GM23338 (cell line): Measurements from ENCODE around the gene SLC39A11. TPM values are rescaled to one million over a fixed set of nuclear protein-coding genes. Genes with fewer than 3 reads are reported as not detected.

Experiments
- ATAC-seq: fragments of 200-7000 bp; cut with Tn5 transposase; 3 replicates; pipeline ENCODE4 v1.9.1; 2020
- DNase-seq: peaks from one replicate; pipeline ENCODE4 v3.0.0-alpha.2; 2015; ENCODE audit warnings: low spot score
- H2AFZ ChIP-seq: fragments of 200-600 bp; sonication (generic); 2 replicates; pipeline ENCODE4 v1.8.0; 2016; ENCODE audit warnings: antibody characterized with exemption, mild to moderate bottlenecking, moderate library complexity
- H3F3A ChIP-seq: fragments of 200-600 bp; sonication (generic); replicated peaks from 2 replicates; pipeline ENCODE4 v1.8.0; 2017; ENCODE audit warnings: antibody characterized with exemption, mixed run types, low read depth
- H3K27ac ChIP-seq: fragments of 200-600 bp; sonication (generic); 2 replicates; pipeline ENCODE4 v1.6.1; 2016; ENCODE audit warnings: low read depth
- H3K27me3 ChIP-seq: fragments of 200-600 bp; sonication (generic); 2 replicates; pipeline ENCODE4 v1.8.0; 2016; ENCODE audit warnings: mild to moderate bottlenecking, mixed run types, moderate library complexity; ENCODE audit not compliant: insufficient read depth
- H3K36me3 ChIP-seq: fragments of 200-600 bp; sonication (generic); 2 replicates; pipeline ENCODE4 v1.8.0; 2016; ENCODE audit warnings: mild to moderate bottlenecking; ENCODE audit not compliant: insufficient read depth
- H3K4me1 ChIP-seq: fragments of 200-600 bp; sonication (generic); 2 replicates; pipeline ENCODE4 v1.8.0; 2016; ENCODE audit warnings: mild to moderate bottlenecking, moderate library complexity; ENCODE audit not compliant: insufficient read depth
- H3K4me2 ChIP-seq: fragments of 200-600 bp; sonication (generic); 2 replicates; pipeline ENCODE4 v1.7.1; 2017; ENCODE audit warnings: mixed run types
- H3K4me3 ChIP-seq: fragments of 200-600 bp; sonication (generic); 2 replicates; pipeline ENCODE4 v1.6.1; 2016; ENCODE audit warnings: mixed run types
- H3K79me2 ChIP-seq: fragments of 200-600 bp; sonication (generic); replicated peaks from 2 replicates; pipeline ENCODE4 v1.8.0; 2017; ENCODE audit warnings: mild to moderate bottlenecking; ENCODE audit not compliant: insufficient read depth
- H3K9me2 ChIP-seq: fragments of 200-600 bp; sonication (generic); 2 replicates; pipeline ENCODE4 v1.8.0; 2017; ENCODE audit not compliant: insufficient read depth
- H4K20me1 ChIP-seq: fragments of 200-600 bp; sonication (generic); replicated peaks from 2 replicates; pipeline ENCODE4 v1.8.0; 2017; ENCODE audit warnings: mild to moderate bottlenecking; ENCODE audit not compliant: insufficient read depth
- H3K27ac Mint-ChIP-seq: 2 replicates; pipeline ENCODE4 v1.8.0; 2020; ENCODE audit warnings: inconsistent platforms, mild to moderate bottlenecking, moderate library complexity, mixed read lengths
- H3K27me3 Mint-ChIP-seq: 3 replicates; pipeline ENCODE4 v1.8.0; 2022; ENCODE audit warnings: low read depth, mild to moderate bottlenecking, moderate library complexity, mixed read lengths, inconsistent platforms; ENCODE audit not compliant: insufficient read depth, poor library complexity
- H3K36me3 Mint-ChIP-seq: 3 replicates; pipeline ENCODE4 v1.8.0; 2021; ENCODE audit warnings: low read depth, mild to moderate bottlenecking, inconsistent platforms, moderate library complexity, mixed read lengths
- H3K4me1 Mint-ChIP-seq: 3 replicates; pipeline ENCODE4 v1.8.0; 2020; ENCODE audit warnings: mild to moderate bottlenecking, inconsistent platforms, mixed read lengths
- H3K4me3 Mint-ChIP-seq: 3 replicates; pipeline ENCODE4 v1.8.0; 2021; ENCODE audit warnings: moderate library complexity, mild to moderate bottlenecking, inconsistent platforms, mixed read lengths
- H3K9me3 Mint-ChIP-seq: 3 replicates; pipeline ENCODE4 v1.8.0; 2020; ENCODE audit warnings: moderate library complexity, mild to moderate bottlenecking, inconsistent platforms, mixed read lengths
- CREB1 ChIP-seq: fragments of 250-450 bp; sonication (Bioruptor Pico); IDR thresholded peaks from 2 replicates; pipeline ENCODE4 v1.5.0; 2020; ENCODE audit warnings: low read depth, mild to moderate bottlenecking, moderate library complexity
- EZH2 ChIP-seq: fragments of 200-600 bp; sonication (generic); IDR thresholded peaks from one replicate; pipeline ENCODE4 v1.8.0; 2017; ENCODE audit warnings: antibody characterized with exemption, mild to moderate bottlenecking, low read depth; ENCODE audit not compliant: unreplicated experiment
- EZH2phosphoT487 ChIP-seq: fragments of 200-600 bp; sonication (generic); IDR thresholded peaks from one replicate; pipeline ENCODE4 v1.8.1; 2018; ENCODE audit warnings: antibody characterized with exemption; ENCODE audit not compliant: unreplicated experiment
- JUNB ChIP-seq: IDR thresholded peaks from one replicate; pipeline ENCODE4 v1.6.1; 2016; ENCODE audit warnings: antibody characterized with exemption; ENCODE audit not compliant: unreplicated experiment
- NANOG ChIP-seq: IDR thresholded peaks from 2 replicates; pipeline ENCODE4 v1.6.1; 2016; ENCODE audit warnings: antibody characterized with exemption, borderline replicate concordance
- ZNF114 ChIP-seq: fragments of 250-450 bp; sonication (Bioruptor Pico); IDR thresholded peaks from 2 replicates; pipeline ENCODE4 v1.5.0; 2020; ENCODE audit warnings: mild to moderate bottlenecking, moderate library complexity
- polyA plus RNA-seq: library from polyadenylated mRNA; unstranded; fragments of >200 nt; fragmentation: Nextera tagmentation; extraction: Ambion mirVana; gene quantifications from 2 replicates; pipeline ENCODE4 v1.2.1, GENCODE V29; 2016
- total RNA-seq: library from RNA; depleted of rRNA; stranded (reverse); fragments of >200 nt; shearing (Covaris generic); gene quantifications from 2 replicates; pipeline ENCODE4 v1.2.3, GENCODE V29; 2014
- TF ChIP-seq, protein P1 (sequence below): IDR thresholded peaks from one replicate; pipeline ENCODE4 v1.6.1; 2018; ENCODE audit warnings: antibody characterized with exemption; ENCODE audit not compliant: unreplicated experiment
- TF ChIP-seq, protein P2 (sequence below): IDR thresholded peaks from 2 replicates; pipeline ENCODE4 v1.6.1; 2016; ENCODE audit warnings: antibody characterized with exemption
- TF ChIP-seq, protein P3 (sequence below), 2 experiments: fragments of 200-600 bp in 1 of 2; sonication (generic) in 1 of 2; conservative IDR thresholded peaks; 2 replicates each; pipeline versions ENCODE4 v1.5.1 to v1.6.1; 2016 to 2017; ENCODE audit warnings: antibody characterized with exemption in 2 of 2, low read depth in 2 of 2, mild to moderate bottlenecking in 2 of 2, moderate library complexity in 1 of 2
- TF ChIP-seq, protein P4 (sequence below): fragments of 250-450 bp; sonication (Bioruptor Pico); IDR thresholded peaks from 2 replicates; pipeline ENCODE4 v1.5.0; 2020; ENCODE audit warnings: mild to moderate bottlenecking, moderate library complexity

SLC39A11 gene
- total and polyA plus RNA-seq, 2 experiments from 2014 or later = 10.8 to 18.1 TPM

DNA sequence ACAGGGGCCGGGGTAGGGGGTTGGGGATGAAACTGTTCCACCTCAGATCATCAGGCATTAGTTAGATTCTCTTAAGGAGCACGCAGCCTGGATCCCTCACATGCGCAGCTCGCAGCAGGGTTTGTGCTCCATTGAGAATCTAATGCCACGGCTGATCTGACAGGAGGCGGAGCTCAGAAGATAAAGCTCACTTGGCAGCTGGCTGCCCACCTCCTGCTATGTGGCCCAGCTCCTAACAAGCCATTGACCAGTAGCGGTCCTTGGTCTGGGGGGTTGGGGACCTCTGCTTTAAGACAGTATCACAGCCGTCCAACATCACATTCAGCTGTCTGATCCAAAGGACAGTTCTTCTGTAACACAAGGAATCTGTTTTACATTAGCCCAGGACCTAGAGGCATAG is 62.5 kb downstream of the SLC39A11 start (continued):
- TF ChIP-seq, protein P1, sequence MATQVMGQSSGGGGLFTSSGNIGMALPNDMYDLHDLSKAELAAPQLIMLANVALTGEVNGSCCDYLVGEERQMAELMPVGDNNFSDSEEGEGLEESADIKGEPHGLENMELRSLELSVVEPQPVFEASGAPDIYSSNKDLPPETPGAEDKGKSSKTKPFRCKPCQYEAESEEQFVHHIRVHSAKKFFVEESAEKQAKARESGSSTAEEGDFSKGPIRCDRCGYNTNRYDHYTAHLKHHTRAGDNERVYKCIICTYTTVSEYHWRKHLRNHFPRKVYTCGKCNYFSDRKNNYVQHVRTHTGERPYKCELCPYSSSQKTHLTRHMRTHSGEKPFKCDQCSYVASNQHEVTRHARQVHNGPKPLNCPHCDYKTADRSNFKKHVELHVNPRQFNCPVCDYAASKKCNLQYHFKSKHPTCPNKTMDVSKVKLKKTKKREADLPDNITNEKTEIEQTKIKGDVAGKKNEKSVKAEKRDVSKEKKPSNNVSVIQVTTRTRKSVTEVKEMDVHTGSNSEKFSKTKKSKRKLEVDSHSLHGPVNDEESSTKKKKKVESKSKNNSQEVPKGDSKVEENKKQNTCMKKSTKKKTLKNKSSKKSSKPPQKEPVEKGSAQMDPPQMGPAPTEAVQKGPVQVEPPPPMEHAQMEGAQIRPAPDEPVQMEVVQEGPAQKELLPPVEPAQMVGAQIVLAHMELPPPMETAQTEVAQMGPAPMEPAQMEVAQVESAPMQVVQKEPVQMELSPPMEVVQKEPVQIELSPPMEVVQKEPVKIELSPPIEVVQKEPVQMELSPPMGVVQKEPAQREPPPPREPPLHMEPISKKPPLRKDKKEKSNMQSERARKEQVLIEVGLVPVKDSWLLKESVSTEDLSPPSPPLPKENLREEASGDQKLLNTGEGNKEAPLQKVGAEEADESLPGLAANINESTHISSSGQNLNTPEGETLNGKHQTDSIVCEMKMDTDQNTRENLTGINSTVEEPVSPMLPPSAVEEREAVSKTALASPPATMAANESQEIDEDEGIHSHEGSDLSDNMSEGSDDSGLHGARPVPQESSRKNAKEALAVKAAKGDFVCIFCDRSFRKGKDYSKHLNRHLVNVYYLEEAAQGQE = no peak
- TF ChIP-seq, protein P2, sequence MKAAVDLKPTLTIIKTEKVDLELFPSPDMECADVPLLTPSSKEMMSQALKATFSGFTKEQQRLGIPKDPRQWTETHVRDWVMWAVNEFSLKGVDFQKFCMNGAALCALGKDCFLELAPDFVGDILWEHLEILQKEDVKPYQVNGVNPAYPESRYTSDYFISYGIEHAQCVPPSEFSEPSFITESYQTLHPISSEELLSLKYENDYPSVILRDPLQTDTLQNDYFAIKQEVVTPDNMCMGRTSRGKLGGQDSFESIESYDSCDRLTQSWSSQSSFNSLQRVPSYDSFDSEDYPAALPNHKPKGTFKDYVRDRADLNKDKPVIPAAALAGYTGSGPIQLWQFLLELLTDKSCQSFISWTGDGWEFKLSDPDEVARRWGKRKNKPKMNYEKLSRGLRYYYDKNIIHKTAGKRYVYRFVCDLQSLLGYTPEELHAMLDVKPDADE = no peak
- no peak for TF ChIP-seq EZH2phosphoT487
- no peak for TF ChIP-seq EZH2
- TF ChIP-seq NANOG = no peak
- TF ChIP-seq ZNF114 (CRISPR knock-in tag) = no peak
- TF ChIP-seq JUNB = no peak
- TF ChIP-seq, protein P3, sequence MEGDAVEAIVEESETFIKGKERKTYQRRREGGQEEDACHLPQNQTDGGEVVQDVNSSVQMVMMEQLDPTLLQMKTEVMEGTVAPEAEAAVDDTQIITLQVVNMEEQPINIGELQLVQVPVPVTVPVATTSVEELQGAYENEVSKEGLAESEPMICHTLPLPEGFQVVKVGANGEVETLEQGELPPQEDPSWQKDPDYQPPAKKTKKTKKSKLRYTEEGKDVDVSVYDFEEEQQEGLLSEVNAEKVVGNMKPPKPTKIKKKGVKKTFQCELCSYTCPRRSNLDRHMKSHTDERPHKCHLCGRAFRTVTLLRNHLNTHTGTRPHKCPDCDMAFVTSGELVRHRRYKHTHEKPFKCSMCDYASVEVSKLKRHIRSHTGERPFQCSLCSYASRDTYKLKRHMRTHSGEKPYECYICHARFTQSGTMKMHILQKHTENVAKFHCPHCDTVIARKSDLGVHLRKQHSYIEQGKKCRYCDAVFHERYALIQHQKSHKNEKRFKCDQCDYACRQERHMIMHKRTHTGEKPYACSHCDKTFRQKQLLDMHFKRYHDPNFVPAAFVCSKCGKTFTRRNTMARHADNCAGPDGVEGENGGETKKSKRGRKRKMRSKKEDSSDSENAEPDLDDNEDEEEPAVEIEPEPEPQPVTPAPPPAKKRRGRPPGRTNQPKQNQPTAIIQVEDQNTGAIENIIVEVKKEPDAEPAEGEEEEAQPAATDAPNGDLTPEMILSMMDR (conservative IDR thresholded peaks at IDR 0.05; ENCODE audit: low read depth in 2 of 2) = no peak

DNA sequence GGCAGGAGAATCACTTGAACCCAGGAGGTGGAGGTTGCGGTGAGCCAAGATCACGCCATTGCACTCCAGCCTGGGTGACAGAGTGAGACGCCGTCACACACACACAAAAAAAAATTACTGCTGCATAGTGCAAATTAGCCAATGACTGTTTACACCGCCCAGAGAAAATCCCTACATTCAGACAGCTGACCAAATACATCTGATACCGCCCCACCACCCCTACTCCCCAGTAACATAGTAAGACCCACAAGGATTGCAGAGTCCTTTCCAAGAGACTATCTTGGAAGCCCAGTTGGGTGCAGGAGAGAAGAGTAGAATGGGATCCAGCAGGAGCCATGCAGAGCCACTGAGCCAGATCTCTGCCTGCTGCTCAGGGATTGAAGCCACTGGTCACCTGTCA is 63.5 kb downstream of the SLC39A11 start:
- no peaks in the 10 kb centered on the region for H3K4me1 ChIP-seq
- H3K4me3 ChIP-seq = no peak overlapping the region
- no peaks in the 10 kb centered on the region for H3K36me3 ChIP-seq
- no peak overlapping the region for H2AFZ ChIP-seq
- Mint-ChIP-seq H3K27ac (no peak overlapping the region), H3K4me3 (no peak overlapping the region), H3K9me3 (no peaks in the 10 kb centered on the region), H3K4me1 (peaks cover 5% of the 10 kb centered on the region; the same call in 2 of the 3 replicates), H3K36me3 (no peaks in the 10 kb centered on the region), H3K27me3 (no peaks in the 10 kb centered on the region)
- DNase-seq (no peak), ATAC-seq (no peak)
- no peaks in the 10 kb centered on the region for H3K9me2 ChIP-seq
- no peaks in the 10 kb centered on the region; the same call in 1 of the 2 replicates for H4K20me1 ChIP-seq
- H3F3A ChIP-seq = no peaks in the 10 kb centered on the region
- H3K79me2 ChIP-seq = no peaks in the 10 kb centered on the region
- H3K27me3 ChIP-seq = no peaks in the 10 kb centered on the region
- no peak overlapping the region for H3K4me2 ChIP-seq
- no peak overlapping the region for H3K27ac ChIP-seq
- TF ChIP-seq, protein P3 (conservative IDR thresholded peaks at IDR 0.05; ENCODE audit: low read depth in 2 of 2) = no peak
- TF ChIP-seq, protein P4, sequence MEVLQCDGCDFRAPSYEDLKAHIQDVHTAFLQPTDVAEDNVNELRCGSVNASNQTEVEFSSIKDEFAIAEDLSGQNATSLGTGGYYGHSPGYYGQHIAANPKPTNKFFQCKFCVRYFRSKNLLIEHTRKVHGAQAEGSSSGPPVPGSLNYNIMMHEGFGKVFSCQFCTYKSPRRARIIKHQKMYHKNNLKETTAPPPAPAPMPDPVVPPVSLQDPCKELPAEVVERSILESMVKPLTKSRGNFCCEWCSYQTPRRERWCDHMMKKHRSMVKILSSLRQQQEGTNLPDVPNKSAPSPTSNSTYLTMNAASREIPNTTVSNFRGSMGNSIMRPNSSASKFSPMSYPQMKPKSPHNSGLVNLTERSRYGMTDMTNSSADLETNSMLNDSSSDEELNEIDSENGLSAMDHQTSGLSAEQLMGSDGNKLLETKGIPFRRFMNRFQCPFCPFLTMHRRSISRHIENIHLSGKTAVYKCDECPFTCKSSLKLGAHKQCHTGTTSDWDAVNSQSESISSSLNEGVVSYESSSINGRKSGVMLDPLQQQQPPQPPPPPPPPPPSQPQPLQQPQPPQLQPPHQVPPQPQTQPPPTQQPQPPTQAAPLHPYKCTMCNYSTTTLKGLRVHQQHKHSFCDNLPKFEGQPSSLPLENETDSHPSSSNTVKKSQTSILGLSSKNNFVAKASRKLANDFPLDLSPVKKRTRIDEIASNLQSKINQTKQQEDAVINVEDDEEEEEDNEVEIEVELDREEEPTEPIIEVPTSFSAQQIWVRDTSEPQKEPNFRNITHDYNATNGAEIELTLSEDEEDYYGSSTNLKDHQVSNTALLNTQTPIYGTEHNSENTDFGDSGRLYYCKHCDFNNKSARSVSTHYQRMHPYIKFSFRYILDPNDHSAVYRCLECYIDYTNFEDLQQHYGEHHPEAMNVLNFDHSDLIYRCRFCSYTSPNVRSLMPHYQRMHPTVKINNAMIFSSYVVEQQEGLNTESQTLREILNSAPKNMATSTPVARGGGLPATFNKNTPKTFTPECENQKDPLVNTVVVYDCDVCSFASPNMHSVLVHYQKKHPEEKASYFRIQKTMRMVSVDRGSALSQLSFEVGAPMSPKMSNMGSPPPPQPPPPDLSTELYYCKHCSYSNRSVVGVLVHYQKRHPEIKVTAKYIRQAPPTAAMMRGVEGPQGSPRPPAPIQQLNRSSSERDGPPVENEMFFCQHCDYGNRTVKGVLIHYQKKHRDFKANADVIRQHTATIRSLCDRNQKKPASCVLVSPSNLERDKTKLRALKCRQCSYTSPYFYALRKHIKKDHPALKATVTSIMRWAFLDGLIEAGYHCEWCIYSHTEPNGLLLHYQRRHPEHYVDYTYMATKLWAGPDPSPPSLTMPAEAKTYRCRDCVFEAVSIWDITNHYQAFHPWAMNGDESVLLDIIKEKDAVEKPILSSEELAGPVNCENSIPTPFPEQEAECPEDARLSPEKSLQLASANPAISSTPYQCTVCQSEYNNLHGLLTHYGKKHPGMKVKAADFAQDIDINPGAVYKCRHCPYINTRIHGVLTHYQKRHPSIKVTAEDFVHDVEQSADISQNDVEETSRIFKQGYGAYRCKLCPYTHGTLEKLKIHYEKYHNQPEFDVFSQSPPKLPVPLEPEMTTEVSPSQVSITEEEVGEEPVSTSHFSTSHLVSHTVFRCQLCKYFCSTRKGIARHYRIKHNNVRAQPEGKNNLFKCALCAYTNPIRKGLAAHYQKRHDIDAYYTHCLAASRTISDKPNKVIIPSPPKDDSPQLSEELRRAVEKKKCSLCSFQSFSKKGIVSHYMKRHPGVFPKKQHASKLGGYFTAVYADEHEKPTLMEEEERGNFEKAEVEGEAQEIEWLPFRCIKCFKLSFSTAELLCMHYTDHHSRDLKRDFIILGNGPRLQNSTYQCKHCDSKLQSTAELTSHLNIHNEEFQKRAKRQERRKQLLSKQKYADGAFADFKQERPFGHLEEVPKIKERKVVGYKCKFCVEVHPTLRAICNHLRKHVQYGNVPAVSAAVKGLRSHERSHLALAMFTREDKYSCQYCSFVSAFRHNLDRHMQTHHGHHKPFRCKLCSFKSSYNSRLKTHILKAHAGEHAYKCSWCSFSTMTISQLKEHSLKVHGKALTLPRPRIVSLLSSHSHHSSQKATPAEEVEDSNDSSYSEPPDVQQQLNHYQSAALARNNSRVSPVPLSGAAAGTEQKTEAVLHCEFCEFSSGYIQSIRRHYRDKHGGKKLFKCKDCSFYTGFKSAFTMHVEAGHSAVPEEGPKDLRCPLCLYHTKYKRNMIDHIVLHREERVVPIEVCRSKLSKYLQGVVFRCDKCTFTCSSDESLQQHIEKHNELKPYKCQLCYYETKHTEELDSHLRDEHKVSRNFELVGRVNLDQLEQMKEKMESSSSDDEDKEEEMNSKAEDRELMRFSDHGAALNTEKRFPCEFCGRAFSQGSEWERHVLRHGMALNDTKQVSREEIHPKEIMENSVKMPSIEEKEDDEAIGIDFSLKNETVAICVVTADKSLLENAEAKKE (CRISPR knock-in tag) = no peak
- no peak for TF ChIP-seq EZH2
- no peak for TF ChIP-seq JUNB
- no peak for TF ChIP-seq CREB1
- no peak for TF ChIP-seq EZH2phosphoT487
